Esophagus muscularis mucosa (tissue), 4 donors: ENCODE data around the gene HIBADH.

ENCODE experiments used
- CTCF ChIP-seq, 3 experiments: fragments of 200-600 bp in 2 of 3; fragments of 450-650 bp in 1 of 3; sonication (generic) in 2 of 3; IDR thresholded peaks; one replicate each; pipeline ENCODE4 v1.5.1; 2017 to 2019; ENCODE audit warnings: antibody characterized with exemption in 3 of 3, mild to moderate bottlenecking in 2 of 3, moderate library complexity in 1 of 3
- EP300 ChIP-seq: sonication (generic); formaldehyde crosslinking; IDR thresholded peaks from one replicate; pipeline ENCODE4 v1.6.1; 2017; ENCODE audit warnings: antibody characterized with exemption
- POLR2A ChIP-seq: fragments of 450-650 bp; IDR thresholded peaks from one replicate; pipeline ENCODE4 v1.6.1; 2017; ENCODE audit warnings: antibody characterized with exemption, moderate library complexity, mild to moderate bottlenecking, low read depth
- POLR2AphosphoS5 ChIP-seq, 2 donors: sonication (generic); formaldehyde crosslinking; IDR thresholded peaks; one replicate each; pipeline ENCODE4 v1.6.1; 2017; ENCODE audit warnings: antibody characterized with exemption in 2 of 2

GRCh38 chr7:27650283-27650682, 12.4 kb downstream of the HIBADH start:
- TF ChIP-seq POLR2A (no peak), CTCF (IDR thresholded peaks at IDR 0.05) (no peak), EP300 (no peak), POLR2AphosphoS5 (IDR thresholded peaks at IDR 0.05) (no peak)
